Measurements from ENCODE around the gene GIMAP4.
"Not testable (repeated sequence)": the region's sequence is repeated elsewhere in the genome, so short reads cannot be mapped to it uniquely, and the experiment has no call there.

The GIMAP4 gene

GRCh38 chr7:150580638-150581394 lies 13.6 kb downstream of the GIMAP4 start:
- DNase-seq (ENCODE audit: low read depth in 2 of 2): no peak

- no peak for DNase-seq (ENCODE audit: low read depth in 2 of 2)
Measured at GRCh38 chr7:150585199-150585598, 18.0 kb downstream of the GIMAP4 start.

GRCh38 chr7:150586068-150586784 lies 19.0 kb downstream of the GIMAP4 start:
- no peak for DNase-seq (ENCODE audit: low read depth in 2 of 2)

- no peak for DNase-seq (ENCODE audit: low read depth in 2 of 2)
Measured at GRCh38 chr7:150586785-150587152, 19.6 kb downstream of the GIMAP4 start.

- no peak for DNase-seq (ENCODE audit: low read depth in 2 of 2)
Measured at GRCh38 chr7:150587551-150587950, 20.4 kb downstream of the GIMAP4 start.

GRCh38 chr7:150594805-150595204 lies 27.6 kb downstream of the GIMAP4 start:
- DNase-seq (ENCODE audit: low read depth in 2 of 2): no peak

- DNase-seq (ENCODE audit: low read depth in 2 of 2): no peak
Measured at GRCh38 chr7:150595361-150595760, 28.2 kb downstream of the GIMAP4 start.

GRCh38 chr7:150603600-150603999 lies 36.4 kb downstream of the GIMAP4 start:
- DNase-seq (ENCODE audit: low read depth in 2 of 2): not testable (repeated sequence)

GRCh38 chr7:150610233-150610632 lies 43.0 kb downstream of the GIMAP4 start:
- no peak for DNase-seq (ENCODE audit: low read depth in 2 of 2)

- DNase-seq (ENCODE audit: low read depth in 2 of 2): no peak
Measured at GRCh38 chr7:150612925-150613324, 45.7 kb downstream of the GIMAP4 start.

GRCh38 chr7:150613880-150614279 lies 46.7 kb downstream of the GIMAP4 start:
- no peak for DNase-seq (ENCODE audit: low read depth in 2 of 2)

- DNase-seq (ENCODE audit: low read depth in 2 of 2): not testable (repeated sequence)
Measured at GRCh38 chr7:150614426-150614825, 47.2 kb downstream of the GIMAP4 start.

GRCh38 chr7:150615221-150615755 lies 48.1 kb downstream of the GIMAP4 start:
- DNase-seq (ENCODE audit: low read depth in 2 of 2): not testable (repeated sequence)

- DNase-seq (ENCODE audit: low read depth in 2 of 2): no peak
Measured at GRCh38 chr7:150620061-150620460, 52.9 kb downstream of the GIMAP4 start.

- no peak for DNase-seq (ENCODE audit: low read depth in 2 of 2)
Measured at GRCh38 chr7:150620617-150621371, 53.6 kb downstream of the GIMAP4 start.

- DNase-seq (ENCODE audit: low read depth in 2 of 2): no peak
Measured at GRCh38 chr7:150621376-150621775, 54.2 kb downstream of the GIMAP4 start.
